Neural progenitor cell (in vitro differentiated cells): ENCODE results near the gene NAT9. TPM values are rescaled to one million over a fixed set of nuclear protein-coding genes. Genes with fewer than 3 reads are reported as not detected.

Source experiments
- DNase-seq: peaks from one replicate; pipeline ENCODE4 v3.0.0-alpha.2; 2016; ENCODE audit warnings: low spot score
- H2AFZ ChIP-seq: fragments of 200-600 bp; sonication (generic); replicated peaks from 2 replicates; pipeline ENCODE4 v1.6.1; 2016; ENCODE audit warnings: antibody characterized with exemption
- H3F3A ChIP-seq: fragments of 200-600 bp; sonication (generic); 2 replicates; pipeline ENCODE4 v1.6.1; 2016; ENCODE audit warnings: antibody characterized with exemption, low read depth
- H3K27ac ChIP-seq: fragments of 200-600 bp; sonication (generic); 2 replicates; pipeline ENCODE4 v1.5.1; 2016; ENCODE audit warnings: mild to moderate bottlenecking
- H3K27me3 ChIP-seq: fragments of 200-600 bp; sonication (generic); 2 replicates; pipeline ENCODE4 v1.6.1; 2016; ENCODE audit warnings: mild to moderate bottlenecking, moderate library complexity
- H3K36me3 ChIP-seq: fragments of 200-600 bp; sonication (generic); 2 replicates; pipeline ENCODE4 v1.5.1; 2016
- H3K4me1 ChIP-seq: fragments of 200-600 bp; sonication (generic); 2 replicates; pipeline ENCODE4 v1.6.1; 2016; ENCODE audit warnings: mixed run types
- H3K4me2 ChIP-seq: fragments of 200-600 bp; sonication (generic); 2 replicates; pipeline ENCODE4 v1.6.1; 2016
- H3K4me3 ChIP-seq: fragments of 200-600 bp; sonication (generic); 2 replicates; pipeline ENCODE4 v1.5.1; 2016
- H3K79me2 ChIP-seq: fragments of 200-600 bp; sonication (generic); 2 replicates; pipeline ENCODE4 v1.6.1; 2016; ENCODE audit warnings: low read depth
- H3K9ac ChIP-seq: fragments of 200-600 bp; sonication (generic); 2 replicates; pipeline ENCODE4 v1.6.1; 2016
- H3K9me3 ChIP-seq: fragments of 200-600 bp; sonication (generic); 2 replicates; pipeline ENCODE4 v1.5.1; 2016; ENCODE audit warnings: low read depth
- H4K20me1 ChIP-seq: fragments of 200-600 bp; sonication (generic); 2 replicates; pipeline ENCODE4 v1.6.1; 2016; ENCODE audit warnings: low read depth
- H3K27ac Mint-ChIP-seq: 3 replicates; pipeline ENCODE4 v1.8.0; 2021; ENCODE audit warnings: mixed read lengths
- H3K27me3 Mint-ChIP-seq: 2 replicates; pipeline ENCODE4 v1.8.0; 2022; ENCODE audit warnings: low read depth, mild to moderate bottlenecking, inconsistent platforms, moderate library complexity, mixed read lengths; ENCODE audit not compliant: insufficient read depth
- H3K36me3 Mint-ChIP-seq: 3 replicates; pipeline ENCODE4 v1.8.0; 2021; ENCODE audit warnings: mixed read lengths
- H3K4me1 Mint-ChIP-seq: 3 replicates; pipeline ENCODE4 v1.8.0; 2021; ENCODE audit warnings: mixed read lengths
- H3K4me3 Mint-ChIP-seq: 3 replicates; pipeline ENCODE4 v1.8.0; 2021; ENCODE audit warnings: mild to moderate bottlenecking, moderate library complexity, mixed read lengths
- H3K9me3 Mint-ChIP-seq: 3 replicates; pipeline ENCODE4 v1.8.0; 2020; ENCODE audit warnings: mixed read lengths
- EZH2 ChIP-seq: fragments of 200-600 bp; sonication (generic); IDR thresholded peaks from 2 replicates; pipeline ENCODE4 v1.6.1; 2017; ENCODE audit warnings: antibody characterized with exemption, mild to moderate bottlenecking, moderate library complexity
- EZH2phosphoT487 ChIP-seq: fragments of 200-600 bp; sonication (generic); IDR thresholded peaks from 2 replicates; pipeline ENCODE4 v1.6.1; 2017; ENCODE audit warnings: antibody characterized with exemption
- total RNA-seq: library from RNA; depleted of rRNA; stranded (reverse); fragments of >200 nt; gene quantifications from 2 replicates; pipeline ENCODE4 v1.2.3, GENCODE V29; 2015; ENCODE audit warnings: low replicate concordance
- TF ChIP-seq, protein P1 (sequence below): fragments of 200-600 bp; sonication (generic); IDR thresholded peaks from 2 replicates; pipeline ENCODE4 v1.5.1; 2017; ENCODE audit warnings: antibody characterized with exemption, mild to moderate bottlenecking

Gene NAT9
- total RNA-seq, 1 donor from 2014 or later = 75.3 TPM

DNA sequence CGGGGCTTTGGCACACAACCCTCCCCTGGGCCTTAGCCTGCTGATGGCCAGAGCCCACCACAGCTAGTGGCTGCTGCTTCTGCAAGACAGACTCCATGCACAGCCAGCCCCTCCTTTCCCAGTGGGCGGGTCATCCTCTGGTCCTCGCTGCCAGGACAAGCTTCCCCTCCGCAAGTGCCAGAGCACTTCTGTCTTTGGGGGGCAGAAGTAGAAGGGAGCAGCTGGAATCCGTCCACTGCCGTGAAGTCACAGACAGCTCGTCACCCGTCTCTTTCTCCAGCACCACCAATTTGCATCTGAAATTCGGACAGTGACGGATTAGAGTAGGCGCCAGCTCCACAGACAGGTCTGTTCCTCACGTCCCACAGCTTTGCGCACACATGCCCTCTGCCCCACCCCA lies 31.3 kb upstream of the NAT9 start:
- peaks cover 7% of the 10 kb centered on the region for H3K4me1 Mint-ChIP-seq
- H2AFZ ChIP-seq = no peak overlapping the region
- TF ChIP-seq EZH2phosphoT487 = no peak
- TF ChIP-seq EZH2 = no peak
- TF ChIP-seq, protein P1, sequence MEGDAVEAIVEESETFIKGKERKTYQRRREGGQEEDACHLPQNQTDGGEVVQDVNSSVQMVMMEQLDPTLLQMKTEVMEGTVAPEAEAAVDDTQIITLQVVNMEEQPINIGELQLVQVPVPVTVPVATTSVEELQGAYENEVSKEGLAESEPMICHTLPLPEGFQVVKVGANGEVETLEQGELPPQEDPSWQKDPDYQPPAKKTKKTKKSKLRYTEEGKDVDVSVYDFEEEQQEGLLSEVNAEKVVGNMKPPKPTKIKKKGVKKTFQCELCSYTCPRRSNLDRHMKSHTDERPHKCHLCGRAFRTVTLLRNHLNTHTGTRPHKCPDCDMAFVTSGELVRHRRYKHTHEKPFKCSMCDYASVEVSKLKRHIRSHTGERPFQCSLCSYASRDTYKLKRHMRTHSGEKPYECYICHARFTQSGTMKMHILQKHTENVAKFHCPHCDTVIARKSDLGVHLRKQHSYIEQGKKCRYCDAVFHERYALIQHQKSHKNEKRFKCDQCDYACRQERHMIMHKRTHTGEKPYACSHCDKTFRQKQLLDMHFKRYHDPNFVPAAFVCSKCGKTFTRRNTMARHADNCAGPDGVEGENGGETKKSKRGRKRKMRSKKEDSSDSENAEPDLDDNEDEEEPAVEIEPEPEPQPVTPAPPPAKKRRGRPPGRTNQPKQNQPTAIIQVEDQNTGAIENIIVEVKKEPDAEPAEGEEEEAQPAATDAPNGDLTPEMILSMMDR = no peak
- no peaks in the 10 kb centered on the region for H3K36me3 ChIP-seq
- no peak overlapping the region for H3K4me3 Mint-ChIP-seq
- no peaks in the 10 kb centered on the region for H3K9me3 ChIP-seq
- DNase-seq = no peak
- H3K27ac Mint-ChIP-seq = peak overlapping the region; percentile 53
- no peak overlapping the region for H3K4me3 ChIP-seq
- H3K9me3 Mint-ChIP-seq = no peaks in the 10 kb centered on the region
- no peak overlapping the region for H3K4me2 ChIP-seq
- peaks cover 1% of the 10 kb centered on the region for H3K36me3 Mint-ChIP-seq
- peaks cover 27% of the 10 kb centered on the region for H4K20me1 ChIP-seq
- no peaks in the 10 kb centered on the region for H3K27me3 Mint-ChIP-seq
- H3K9ac ChIP-seq = no peak overlapping the region
- H3K27ac ChIP-seq = no peak overlapping the region
- peaks cover 7% of the 10 kb centered on the region for H3K4me1 ChIP-seq
- no peaks in the 10 kb centered on the region for H3K79me2 ChIP-seq
- H3K27me3 ChIP-seq = no peaks in the 10 kb centered on the region
- H3F3A ChIP-seq = no peaks in the 10 kb centered on the region

DNA sequence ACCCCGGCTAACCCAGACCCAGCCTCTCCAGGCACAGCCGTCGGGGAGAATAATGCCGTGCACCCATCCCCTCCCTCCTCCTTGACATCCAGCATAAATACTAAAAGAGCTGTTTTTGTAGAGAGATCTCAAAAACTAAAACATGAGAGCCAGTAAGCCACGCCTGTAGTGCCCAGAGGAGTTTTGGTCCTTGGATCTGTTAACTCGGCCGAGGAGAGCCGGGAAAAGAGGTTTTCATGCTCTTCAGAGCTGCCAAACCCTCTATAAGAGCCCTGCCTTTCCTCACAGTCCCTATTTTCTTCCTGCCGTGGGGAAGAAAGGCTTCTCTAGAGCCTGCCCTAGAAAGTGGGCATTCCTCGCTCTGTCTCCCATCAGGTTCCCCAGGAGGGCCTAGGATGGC lies 30.2 kb upstream of the NAT9 start:
- Mint-ChIP-seq H3K4me1 (peaks cover 2% of the 10 kb centered on the region), H3K36me3 (peaks cover 1% of the 10 kb centered on the region), H3K4me3 (no peak overlapping the region), H3K27me3 (no peaks in the 10 kb centered on the region), H3K9me3 (no peaks in the 10 kb centered on the region), H3K27ac (no peak overlapping the region)
- Histone ChIP-seq H3K79me2 (no peaks in the 10 kb centered on the region), H3K4me1 (no peaks in the 10 kb centered on the region), H2AFZ (no peak overlapping the region), H3K9me3 (no peaks in the 10 kb centered on the region), H3K4me2 (no peak overlapping the region), H3K27ac (no peak overlapping the region), H4K20me1 (peaks cover 16% of the 10 kb centered on the region), H3K4me3 (no peak overlapping the region), H3F3A (no peaks in the 10 kb centered on the region), H3K27me3 (no peaks in the 10 kb centered on the region), H3K36me3 (no peaks in the 10 kb centered on the region), H3K9ac (no peak overlapping the region)
- no peak for DNase-seq
- TF ChIP-seq, protein P1 = no peak
- TF ChIP-seq EZH2phosphoT487 (no peak), EZH2 (no peak)

DNA sequence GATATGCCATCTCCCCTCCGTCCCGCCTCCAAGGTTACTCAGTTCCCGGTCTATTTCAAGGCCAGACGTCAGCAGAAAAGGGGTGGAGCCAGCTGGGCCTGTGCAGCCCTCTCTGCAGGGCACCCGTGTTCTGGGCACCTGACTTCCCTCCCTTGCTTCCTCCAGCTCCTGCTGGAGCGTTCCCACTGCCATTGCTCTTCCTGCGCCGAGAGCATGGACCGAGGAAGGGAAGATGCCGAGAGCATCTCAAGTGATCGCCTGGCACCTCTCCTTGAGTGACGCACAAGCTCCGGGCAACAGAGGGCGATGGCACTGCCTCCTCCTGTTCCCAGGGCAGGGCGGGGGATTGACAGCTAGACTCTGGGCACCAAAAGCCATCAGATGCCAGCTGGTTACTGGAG lies 29.4 kb upstream of the NAT9 start:
- Histone ChIP-seq H3K36me3 (no peaks in the 10 kb centered on the region), H3K27ac (no peak overlapping the region), H3K9me3 (no peaks in the 10 kb centered on the region), H3K4me3 (no peak overlapping the region), H3K9ac (no peak overlapping the region), H3F3A (no peaks in the 10 kb centered on the region), H2AFZ (no peak overlapping the region), H3K4me1 (no peaks in the 10 kb centered on the region), H3K4me2 (no peak overlapping the region), H3K79me2 (no peaks in the 10 kb centered on the region), H3K27me3 (no peaks in the 10 kb centered on the region), H4K20me1 (peaks cover 12% of the 10 kb centered on the region)
- no peaks in the 10 kb centered on the region for H3K27me3 Mint-ChIP-seq
- H3K36me3 Mint-ChIP-seq = peaks cover 1% of the 10 kb centered on the region
- DNase-seq = no peak
- TF ChIP-seq EZH2phosphoT487 (no peak), EZH2 (no peak)
- TF ChIP-seq, protein P1 = no peak
- no peak overlapping the region for H3K27ac Mint-ChIP-seq
- H3K4me3 Mint-ChIP-seq = no peak overlapping the region
- H3K4me1 Mint-ChIP-seq = peaks cover 2% of the 10 kb centered on the region
- H3K9me3 Mint-ChIP-seq = no peaks in the 10 kb centered on the region
